K562 (cell line): ENCODE data around the gene OR6C76. TPM values are rescaled to one million over a fixed set of nuclear protein-coding genes. Genes with fewer than 3 reads are reported as not detected.
A peak's percentile ranks its signal among the peaks of the same experiment; 100 is the strongest.
"Not testable (repeated sequence)": the region's sequence is repeated elsewhere in the genome, so short reads cannot be mapped to it uniquely, and the experiment has no call there.

Experiments
- ATF7 ChIP-seq: fragments of 450-650 bp; IDR thresholded peaks from 2 replicates; pipeline ENCODE4 v1.7.1; 2014; ENCODE audit warnings: mild to moderate bottlenecking, moderate library complexity
- C11orf30 ChIP-seq: fragments of 450-650 bp; IDR thresholded peaks from 2 replicates; pipeline ENCODE4 v1.6.1; 2016; ENCODE audit warnings: low read depth, mild to moderate bottlenecking
- HES1 ChIP-seq: fragments of 450-650 bp; IDR thresholded peaks from 2 replicates; pipeline ENCODE4 v1.6.1; 2016; ENCODE audit warnings: low read depth, mild to moderate bottlenecking, moderate library complexity
- REST ChIP-seq, 2 experiments: fragments of 450-650 bp; formaldehyde crosslinking in 1 of 2; IDR thresholded peaks; 2 replicates each; pipeline versions ENCODE4 v1.4.0 to v1.6.1; 2014 to 2020; ENCODE audit warnings: mild to moderate bottlenecking in 2 of 2, borderline replicate concordance in 1 of 2, low read depth in 1 of 2
- SMARCE1 ChIP-seq: fragments of 450-650 bp; IDR thresholded peaks from 2 replicates; pipeline ENCODE4 v1.7.1; 2016; ENCODE audit warnings: mild to moderate bottlenecking
- TOE1 ChIP-seq, 2 experiments: fragments of 450-650 bp in 1 of 2; sonication (generic) in 1 of 2; formaldehyde crosslinking in 1 of 2; IDR thresholded peaks; 2 replicates each; pipeline versions ENCODE4 v1.7.1 to v1.8.0; 2016 to 2022; ENCODE audit warnings: borderline replicate concordance in 2 of 2, mild to moderate bottlenecking in 2 of 2, antibody characterized with exemption in 1 of 2, inconsistent platforms in 1 of 2, low read depth in 1 of 2, missing genetic modification reagents in 1 of 2, moderate library complexity in 1 of 2
- ZBTB9 ChIP-seq: fragments of 450-650 bp; formaldehyde crosslinking; IDR thresholded peaks from 2 replicates; pipeline ENCODE4 v1.4.0; 2020; ENCODE audit warnings: mild to moderate bottlenecking, moderate library complexity
- ZEB2 ChIP-seq: fragments of 450-650 bp; IDR thresholded peaks from 2 replicates; pipeline ENCODE4 v1.6.1; 2016
- polyA plus RNA-seq, 8 experiments: library from polyadenylated mRNA; depleted of rRNA in 4 of 8; stranded (reverse) in 5 of 8; unstranded in 3 of 8; fragments of >200 nt; fragmentation: Nextera tagmentation in 2 of 8; fragmentation: Illumina TruSeq in 1 of 8; extraction: Ambion mirVana in 2 of 8; extraction: Trizol in 1 of 8; gene quantifications; 2 replicates each; pipeline versions ENCODE4 v1.2.1 to v1.2.3, GENCODE V29; 2011 to 2014; ENCODE audit warnings: inconsistent platforms in 1 of 8, missing spikeins in 1 of 8
- total RNA-seq, 7 experiments: library from RNA; depleted of rRNA in 6 of 7; stranded (reverse); fragments of >200 nt in 6 of 7; fragmentation: Illumina TruSeq in 2 of 7; extraction: Trizol in 2 of 7; gene quantifications; 2 replicates each; pipeline versions ENCODE4 v1.2.1 to v1.2.3, GENCODE V29; 2011 to 2021; ENCODE audit warnings: low replicate concordance in 1 of 7
- TF ChIP-seq, protein P1 (sequence below), 2 experiments: fragments of 450-650 bp; IDR thresholded peaks; 2 replicates each; pipeline ENCODE4 v1.6.1; 2018; ENCODE audit warnings: mild to moderate bottlenecking in 2 of 2, low read depth in 1 of 2; ENCODE audit not compliant: partially characterized antibody in 2 of 2

Gene OR6C76
- total and polyA plus RNA-seq, 9 of the 15 experiments (the other 6 are each of a cell fraction or from before 2014, with no cell fraction given): not detected

DNA sequence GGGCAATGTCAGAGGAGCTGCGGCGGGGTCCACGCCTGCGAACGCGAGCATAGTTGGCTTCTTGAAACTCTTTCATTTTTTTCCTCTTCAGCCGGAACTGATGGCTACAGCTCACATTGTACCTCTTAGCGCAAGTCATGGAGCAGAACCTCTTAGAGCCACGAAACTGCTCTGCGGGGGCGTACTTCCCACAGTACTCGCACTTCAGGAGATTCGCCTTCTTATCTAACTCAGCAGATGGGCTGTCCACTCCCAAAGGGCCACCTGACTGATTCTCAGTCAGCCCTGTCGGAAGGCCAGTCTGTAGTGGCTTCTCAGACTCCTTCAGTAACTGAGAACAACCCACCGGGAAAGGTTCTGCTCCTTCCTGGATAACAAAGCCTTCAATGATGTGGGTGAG is 13.9 kb upstream of the OR6C76 start (continued):
- TF ChIP-seq, protein P1, sequence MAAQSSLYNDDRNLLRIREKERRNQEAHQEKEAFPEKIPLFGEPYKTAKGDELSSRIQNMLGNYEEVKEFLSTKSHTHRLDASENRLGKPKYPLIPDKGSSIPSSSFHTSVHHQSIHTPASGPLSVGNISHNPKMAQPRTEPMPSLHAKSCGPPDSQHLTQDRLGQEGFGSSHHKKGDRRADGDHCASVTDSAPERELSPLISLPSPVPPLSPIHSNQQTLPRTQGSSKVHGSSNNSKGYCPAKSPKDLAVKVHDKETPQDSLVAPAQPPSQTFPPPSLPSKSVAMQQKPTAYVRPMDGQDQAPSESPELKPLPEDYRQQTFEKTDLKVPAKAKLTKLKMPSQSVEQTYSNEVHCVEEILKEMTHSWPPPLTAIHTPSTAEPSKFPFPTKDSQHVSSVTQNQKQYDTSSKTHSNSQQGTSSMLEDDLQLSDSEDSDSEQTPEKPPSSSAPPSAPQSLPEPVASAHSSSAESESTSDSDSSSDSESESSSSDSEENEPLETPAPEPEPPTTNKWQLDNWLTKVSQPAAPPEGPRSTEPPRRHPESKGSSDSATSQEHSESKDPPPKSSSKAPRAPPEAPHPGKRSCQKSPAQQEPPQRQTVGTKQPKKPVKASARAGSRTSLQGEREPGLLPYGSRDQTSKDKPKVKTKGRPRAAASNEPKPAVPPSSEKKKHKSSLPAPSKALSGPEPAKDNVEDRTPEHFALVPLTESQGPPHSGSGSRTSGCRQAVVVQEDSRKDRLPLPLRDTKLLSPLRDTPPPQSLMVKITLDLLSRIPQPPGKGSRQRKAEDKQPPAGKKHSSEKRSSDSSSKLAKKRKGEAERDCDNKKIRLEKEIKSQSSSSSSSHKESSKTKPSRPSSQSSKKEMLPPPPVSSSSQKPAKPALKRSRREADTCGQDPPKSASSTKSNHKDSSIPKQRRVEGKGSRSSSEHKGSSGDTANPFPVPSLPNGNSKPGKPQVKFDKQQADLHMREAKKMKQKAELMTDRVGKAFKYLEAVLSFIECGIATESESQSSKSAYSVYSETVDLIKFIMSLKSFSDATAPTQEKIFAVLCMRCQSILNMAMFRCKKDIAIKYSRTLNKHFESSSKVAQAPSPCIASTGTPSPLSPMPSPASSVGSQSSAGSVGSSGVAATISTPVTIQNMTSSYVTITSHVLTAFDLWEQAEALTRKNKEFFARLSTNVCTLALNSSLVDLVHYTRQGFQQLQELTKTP (IDR thresholded peaks at IDR 0.05; ENCODE audit: low read depth in 1 of 2, partially characterized antibody in 2 of 2): peak in 1 of 2 experiments; percentile 49
- TF ChIP-seq ATF7 (peak; percentile 46; the same call in 1 of the 2 replicates), C11orf30 (0 out of 2 replicates have a peak, but pooled peaks have one; percentile 23), HES1 (peak; percentile 80), ZEB2 (peak; percentile 86), TOE1 (IDR thresholded peaks at IDR 0.05; ENCODE audit: borderline replicate concordance) (peak; percentile 52; the same call in 1 of the 2 replicates), SMARCE1 (peak; percentile 93), ZBTB9 (CRISPR knock-in tag) (peak; percentile 95), REST (IDR thresholded peaks at IDR 0.05; ENCODE audit: borderline replicate concordance) (peak; percentile 34; the same call in 1 of the 2 replicates)
- not testable (repeated sequence) for TF ChIP-seq TOE1 (CRISPR knock-in tag; IDR thresholded peaks at IDR 0.05; ENCODE audit: borderline replicate concordance, low read depth); REST (CRISPR knock-in tag; IDR thresholded peaks at IDR 0.05; ENCODE audit: low read depth)
